Stimulated activated CD8-positive, alpha-beta memory T cell treated with anti-CD3 and anti-CD28 coated beads, Interleukin-4, amount 100 ng/mL, for 24 hours (primary cell): ENCODE data around the gene CRACDL.
"Not testable (repeated sequence)": the region's sequence is repeated elsewhere in the genome, so short reads cannot be mapped to it uniquely, and the experiment has no call there.

Experiments
- DNase-seq: peaks from one replicate; pipeline ENCODE4 v3.0.0-alpha.2; 2020; ENCODE audit warnings: low read depth

CRACDL gene

DNA sequence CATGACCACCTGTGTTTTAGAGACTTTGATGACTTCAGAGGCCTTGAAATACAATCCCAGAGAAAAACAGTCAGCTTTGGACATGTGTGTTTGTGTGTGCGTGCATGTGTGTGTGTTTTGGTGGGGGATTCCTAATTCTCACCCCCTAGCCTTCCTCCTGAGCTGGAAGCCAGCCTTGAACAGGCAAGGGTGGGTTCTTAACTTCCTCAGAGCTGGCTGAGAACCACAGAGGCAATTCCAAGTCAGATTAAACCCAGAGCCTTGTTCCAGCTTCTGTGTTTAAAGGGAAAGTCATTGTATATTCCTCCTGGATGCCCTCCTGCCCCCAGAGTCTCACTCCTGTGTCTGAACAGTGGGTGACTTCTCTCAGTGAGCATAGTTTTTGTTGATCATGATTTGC is 159.9 kb downstream of the CRACDL start:
- no peak for DNase-seq

DNA sequence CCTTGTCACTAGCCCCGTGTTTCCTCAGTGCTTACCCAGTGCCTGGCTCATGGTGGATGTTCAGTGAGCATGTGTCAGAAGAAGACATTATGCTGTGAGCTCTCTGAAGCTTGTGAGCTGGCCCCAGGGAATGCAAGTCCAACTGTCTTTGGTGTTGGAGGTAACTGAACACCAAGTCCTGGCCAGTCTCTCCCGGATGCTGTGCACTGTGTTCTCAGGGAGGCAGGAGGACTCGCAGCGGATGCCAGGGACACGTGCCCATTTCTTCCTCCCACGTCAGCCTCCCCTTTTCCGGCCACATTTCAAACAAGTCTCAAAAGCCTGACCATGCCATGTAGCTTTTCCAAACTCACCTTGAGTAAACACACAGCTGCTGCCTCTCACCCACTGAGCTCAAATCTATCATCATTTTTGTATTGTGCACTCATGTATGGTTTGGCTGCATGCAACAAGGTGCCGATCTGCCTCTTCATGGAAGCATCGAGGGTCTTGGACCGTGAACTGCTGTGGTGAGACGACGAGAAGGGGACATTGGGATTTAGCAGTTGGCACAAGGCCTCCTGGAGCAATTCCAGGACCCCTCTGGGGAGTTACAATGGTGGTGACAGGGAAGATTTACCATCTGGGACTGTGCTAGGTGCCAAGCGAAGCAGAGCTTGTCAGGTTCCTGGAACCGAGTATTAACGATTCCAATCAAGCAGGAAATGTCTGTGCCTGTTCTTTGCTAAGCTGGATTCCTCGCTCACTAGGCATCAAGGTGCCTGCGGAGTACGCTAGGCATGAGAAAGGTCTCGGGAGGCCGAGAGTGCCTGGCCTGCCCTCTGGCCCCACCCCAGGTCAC is 160.7 kb downstream of the CRACDL start:
- DNase-seq = no peak

DNA sequence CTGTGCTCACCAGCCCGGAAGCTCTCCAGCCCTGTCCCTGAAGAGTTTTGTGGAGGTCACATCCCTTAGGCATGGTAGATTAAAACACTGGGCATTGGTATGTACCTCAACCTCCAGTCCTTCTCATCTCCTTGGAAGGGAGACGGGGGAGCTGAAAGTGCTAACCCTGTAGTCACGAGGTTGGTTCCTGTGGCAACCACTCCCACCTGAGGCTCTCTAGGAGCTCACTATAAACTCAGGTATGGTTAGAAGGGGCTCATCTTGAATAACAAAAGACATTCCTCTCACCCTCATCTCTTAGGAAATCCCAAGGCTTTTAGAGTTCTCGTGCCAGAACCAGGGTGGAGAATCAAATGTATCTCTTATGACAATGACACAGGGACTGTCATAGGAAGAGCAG is 162.1 kb downstream of the CRACDL start:
- no peak for DNase-seq

DNA sequence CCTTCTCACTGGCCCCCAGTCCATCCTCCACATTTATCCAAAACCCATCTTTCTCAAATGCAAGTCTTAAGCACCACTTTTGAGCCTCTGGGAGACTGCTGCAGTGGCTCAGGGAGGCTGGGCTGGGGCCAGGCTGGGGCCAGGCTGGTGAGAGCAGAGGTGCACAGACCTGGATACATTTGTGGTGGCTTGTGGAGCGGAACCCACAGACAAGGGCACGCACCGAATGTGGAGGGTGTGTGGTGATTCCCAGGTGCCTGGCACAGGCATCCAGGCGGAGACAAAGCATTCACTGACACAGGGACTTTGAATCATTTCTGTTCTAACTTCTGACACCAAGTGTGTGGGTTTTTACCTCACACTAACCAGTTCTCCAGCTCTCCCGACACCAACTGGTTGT is 162.9 kb downstream of the CRACDL start:
- no peak for DNase-seq

DNA sequence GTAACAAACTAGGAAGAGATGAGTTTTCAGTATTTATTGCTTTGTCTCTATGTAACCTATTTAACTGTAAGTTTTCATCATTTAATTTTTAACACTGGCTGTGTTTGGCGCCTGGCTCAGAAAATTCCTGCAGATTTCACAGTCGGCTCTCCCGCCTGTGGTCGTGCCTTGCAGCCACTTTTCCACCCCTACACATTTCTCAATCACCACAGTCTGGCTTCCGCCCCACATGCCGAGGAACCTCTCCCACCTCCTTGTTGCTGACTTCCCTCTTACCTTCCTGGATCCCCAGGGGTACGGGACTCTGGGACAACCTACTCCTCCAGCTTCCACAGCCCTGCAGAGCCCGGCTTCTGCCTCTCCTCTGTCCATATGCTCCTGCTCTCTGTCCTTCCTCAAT is 163.5 kb downstream of the CRACDL start:
- no peak for DNase-seq

DNA sequence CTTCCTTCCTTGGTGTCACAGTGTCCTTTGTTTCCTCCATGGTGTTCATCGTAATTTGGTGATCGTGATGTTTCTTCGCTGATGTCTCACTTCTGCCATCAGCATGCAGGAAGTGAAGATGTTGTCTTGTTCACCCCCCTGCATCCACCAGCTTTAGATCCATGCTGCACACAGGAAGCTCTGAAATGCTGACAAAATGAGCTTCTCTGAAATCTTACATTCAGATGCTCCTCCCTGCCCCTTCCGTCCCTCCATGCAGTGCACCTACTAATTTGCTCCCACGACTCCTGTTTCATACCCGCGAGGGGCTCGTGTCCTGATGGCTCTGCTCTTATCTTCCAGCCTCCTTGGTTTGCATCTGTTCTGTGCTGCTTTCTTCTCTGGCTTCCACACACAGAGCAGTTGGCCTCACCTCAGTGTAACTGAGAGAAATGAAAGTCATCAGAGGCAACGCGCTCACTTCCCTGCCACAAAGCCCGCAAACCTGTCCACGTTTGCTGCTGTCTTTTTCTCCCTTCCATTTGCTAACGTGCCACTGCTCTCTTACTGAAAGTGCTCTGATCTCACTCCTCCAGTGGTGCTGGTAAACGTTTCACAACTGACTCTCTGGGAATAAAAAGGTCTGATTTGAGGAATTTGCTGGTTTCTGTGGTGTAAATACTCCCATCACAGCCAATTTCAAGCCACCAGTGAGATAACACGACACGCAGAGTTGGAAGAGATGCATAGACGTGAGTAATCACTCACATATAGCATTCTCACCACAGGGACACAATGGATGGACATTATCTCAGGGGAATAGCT is 164.1 kb downstream of the CRACDL start:
- DNase-seq = no peak

DNA sequence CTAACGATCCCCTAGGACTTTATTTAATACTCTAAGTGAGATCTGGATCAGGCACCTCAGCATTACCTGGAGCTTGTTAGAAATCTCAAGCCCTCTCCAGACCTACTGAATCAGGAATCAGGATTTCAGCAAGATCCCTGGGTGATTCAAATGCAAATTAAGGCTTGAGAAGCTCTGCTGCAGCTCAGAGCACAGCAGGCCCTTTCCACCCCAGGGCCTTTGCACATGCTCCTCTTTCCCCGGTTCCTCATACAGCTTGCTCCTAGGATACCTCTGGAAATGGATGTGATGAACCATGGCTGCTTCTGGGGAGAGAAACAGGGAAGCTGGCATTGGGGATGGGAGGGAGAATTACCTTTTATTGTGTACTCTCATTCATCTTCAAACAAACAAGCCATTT is 164.8 kb downstream of the CRACDL start:
- no peak for DNase-seq

DNA sequence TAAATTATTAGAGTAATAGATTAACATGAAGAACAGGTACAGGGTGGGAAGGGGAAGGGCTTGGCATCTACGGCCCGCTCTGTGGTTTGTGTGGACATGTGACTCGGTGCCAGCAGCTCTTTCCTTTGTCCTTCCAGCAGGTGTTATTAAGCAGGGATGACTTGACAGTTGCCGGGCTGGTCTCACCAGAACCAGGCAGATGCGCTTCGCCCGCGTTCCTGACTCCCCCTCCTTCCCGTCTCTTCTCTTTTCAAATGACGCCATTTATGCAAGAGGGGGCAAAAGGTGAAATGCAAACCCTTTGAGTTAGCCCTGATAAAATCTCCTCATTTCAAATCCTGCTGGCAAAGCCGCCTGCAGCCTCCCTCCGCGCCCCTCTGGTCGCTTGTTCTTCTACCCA is 166.2 kb downstream of the CRACDL start:
- DNase-seq = no peak

DNA sequence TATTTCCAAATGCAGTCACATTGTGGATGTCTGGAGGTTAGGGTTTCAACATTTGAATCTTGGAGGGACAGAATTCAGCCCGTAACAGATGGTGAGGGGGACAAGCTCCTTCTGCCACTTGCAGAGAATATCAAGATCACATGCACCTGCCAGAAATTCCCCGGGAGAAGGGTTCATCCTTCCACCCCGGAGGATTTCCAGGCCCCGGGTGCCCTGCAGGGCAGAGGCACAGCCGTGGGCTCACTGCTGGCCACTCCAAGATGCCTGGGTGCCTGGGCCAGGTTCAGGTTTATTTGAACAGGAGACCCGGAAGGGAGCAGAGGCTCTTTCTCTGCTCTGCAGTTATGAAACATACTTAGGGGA is 166.9 kb downstream of the CRACDL start:
- DNase-seq = no peak

DNA sequence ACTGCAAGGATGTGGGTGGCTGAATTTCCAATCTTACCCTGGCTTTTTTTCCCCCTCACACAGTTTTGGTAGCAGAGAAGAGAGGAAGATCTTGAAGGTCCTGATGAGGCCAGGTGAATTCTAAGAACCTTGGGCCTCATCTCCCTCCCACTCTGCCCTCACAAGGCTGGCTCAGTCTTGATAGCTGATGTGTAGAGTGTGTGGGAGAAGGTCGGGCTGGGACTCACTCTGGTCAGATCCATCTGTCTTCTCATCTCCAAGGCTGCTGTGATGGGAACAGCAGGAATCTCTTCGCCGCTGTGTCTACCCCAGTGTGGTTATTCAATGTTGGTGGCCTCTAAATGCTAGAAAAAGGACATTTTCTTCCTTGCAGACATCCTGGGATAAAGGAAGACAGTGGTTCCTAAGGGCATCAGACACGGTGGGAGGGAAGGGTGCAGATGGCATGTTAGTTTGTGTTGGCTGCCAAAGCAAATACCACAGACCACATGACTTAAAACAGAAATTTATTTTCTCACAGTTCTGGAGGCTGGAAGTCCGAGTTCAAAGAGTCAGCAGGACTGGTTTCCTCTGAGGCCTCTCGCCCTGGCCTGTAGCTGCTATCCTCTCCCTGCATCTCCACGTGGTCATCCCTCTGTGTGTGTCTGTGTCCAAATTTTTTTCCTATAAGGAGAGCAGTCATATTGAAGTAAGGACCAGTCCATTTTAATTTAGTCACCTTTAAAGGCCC is 167.5 kb downstream of the CRACDL start:
- no peak for DNase-seq

DNA sequence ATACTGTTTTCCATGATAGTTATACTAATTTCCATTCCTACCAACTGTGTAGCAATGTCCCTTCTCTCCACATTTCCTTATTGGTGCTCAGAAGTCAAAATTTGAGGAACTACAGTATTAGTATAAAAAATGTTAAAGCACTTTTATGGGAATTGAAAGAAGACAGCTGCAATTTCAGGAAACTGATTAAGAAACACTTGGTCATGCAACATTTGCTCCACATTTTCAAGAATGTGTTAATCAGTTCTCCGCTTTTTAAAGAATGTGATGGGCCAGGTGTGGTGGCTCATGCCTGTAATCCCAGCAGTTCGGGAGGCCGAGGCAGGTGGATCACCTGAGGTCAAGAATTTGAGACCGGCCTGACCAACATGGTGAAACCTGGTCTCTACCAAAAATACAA is 171.5 kb downstream of the CRACDL start:
- DNase-seq = no peak

DNA sequence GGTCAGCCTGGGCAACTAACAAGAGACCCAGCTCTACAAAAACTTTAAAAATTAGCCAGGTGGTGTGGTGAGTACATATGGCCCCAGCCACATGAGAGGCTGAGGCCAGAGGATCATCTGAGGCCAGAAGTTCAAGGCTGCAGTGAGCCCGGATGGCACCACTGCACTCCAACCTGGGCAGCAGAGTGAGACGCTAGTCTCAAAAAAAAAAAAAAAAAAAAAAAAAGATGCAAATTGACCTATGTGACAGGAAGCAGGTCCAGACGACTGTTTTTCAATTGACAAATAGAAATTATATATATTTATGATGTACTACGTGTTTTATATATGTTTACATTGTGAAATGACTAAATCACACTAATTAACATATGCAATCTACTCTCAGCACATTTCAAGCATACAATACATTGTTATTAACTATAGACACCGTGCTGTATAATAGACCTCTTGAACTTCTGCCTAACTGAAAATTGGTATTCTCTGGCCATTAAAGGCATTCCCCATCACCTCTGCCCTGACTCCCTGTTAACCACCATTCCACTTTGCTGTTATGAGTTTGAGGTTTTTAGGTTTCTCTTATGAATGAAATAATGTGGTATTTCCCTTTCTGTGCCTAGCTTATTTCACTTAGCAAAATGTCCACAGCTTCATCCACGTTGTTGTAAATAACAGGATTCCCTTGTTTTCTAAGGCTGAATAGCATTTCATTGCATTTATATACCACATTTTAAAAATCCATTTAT is 172.6 kb downstream of the CRACDL start:
- DNase-seq = no peak

DNA sequence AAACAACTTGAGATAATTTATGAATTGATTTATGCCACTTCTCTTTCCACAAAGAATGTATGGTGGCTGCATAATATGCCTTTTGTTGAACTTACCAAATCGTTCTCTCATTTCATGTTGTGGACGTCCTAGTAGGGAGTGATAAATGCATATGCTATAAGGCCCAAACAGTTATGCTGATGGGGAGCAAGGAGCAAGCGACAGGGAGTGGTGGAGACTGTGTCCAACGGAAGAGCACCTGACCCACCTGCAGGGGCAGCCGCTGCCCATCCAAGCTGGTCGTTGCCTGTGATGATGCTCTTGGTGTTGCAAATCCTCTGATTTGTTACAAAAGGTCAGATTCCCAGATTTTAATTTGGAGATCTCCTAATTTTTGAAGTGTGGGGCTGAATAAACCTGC is 174.1 kb downstream of the CRACDL start:
- no peak for DNase-seq

DNA sequence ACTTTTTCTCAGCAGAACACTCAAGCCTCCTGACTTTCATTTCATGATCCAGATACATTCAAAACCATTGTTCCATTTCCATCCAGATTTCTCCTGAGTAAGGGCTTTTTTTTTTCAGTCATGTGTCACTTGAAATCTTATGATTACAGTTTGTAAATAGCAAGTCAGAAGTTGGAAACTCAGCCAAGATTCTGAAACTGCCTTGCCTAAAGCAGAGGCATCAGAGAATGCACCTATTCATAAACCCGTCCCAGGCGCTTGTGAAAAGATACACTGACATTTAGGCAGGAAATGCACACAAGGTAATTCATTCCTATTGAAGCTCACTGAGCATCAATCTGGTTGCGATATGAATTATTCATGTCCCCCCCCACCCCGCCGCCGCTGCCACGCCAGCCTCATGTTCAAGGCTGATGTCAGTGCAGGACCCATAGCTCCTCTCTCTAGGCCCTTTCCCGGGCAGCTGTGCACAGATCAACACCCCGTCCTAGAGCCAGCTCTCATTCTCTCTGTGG is 174.7 kb downstream of the CRACDL start:
- peak; percentile 49 for DNase-seq

DNA sequence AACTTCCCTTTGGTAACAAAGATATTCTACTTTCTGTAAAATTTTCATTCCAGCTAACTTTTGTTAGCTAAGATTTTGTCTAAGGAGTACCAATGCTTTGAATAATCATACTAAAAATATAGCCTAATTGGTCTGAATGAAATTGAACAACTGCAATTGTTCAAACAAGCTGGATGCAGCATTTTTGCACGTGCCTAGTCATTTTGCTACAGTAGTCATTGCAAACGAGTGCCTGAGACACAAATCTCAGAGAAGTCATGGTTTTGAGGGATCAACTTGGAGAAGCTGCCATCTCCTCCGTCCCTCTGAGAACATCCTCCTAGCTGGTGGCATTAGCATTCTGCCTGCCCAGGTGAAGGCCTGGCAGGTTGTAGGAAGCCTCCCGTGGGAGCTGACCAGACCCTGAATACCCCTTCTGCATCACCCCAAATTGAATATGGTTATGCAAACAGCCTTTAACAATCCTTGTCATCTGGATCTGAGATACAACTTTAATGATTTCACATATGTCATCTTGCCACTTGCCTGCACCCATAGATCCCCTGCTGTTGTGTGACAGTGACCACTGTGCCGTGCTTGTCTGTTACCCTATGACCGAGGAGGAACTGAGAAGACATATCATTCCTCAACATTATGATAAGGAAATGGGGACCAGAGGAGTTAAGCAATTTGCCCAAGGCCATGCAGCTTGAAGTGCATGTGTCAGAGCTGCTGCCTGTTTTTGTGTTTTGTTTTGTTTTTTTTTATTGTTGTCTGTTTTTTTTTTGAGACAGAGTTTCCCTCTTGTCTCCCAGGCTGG is 176.0 kb downstream of the CRACDL start:
- no peak for DNase-seq

DNA sequence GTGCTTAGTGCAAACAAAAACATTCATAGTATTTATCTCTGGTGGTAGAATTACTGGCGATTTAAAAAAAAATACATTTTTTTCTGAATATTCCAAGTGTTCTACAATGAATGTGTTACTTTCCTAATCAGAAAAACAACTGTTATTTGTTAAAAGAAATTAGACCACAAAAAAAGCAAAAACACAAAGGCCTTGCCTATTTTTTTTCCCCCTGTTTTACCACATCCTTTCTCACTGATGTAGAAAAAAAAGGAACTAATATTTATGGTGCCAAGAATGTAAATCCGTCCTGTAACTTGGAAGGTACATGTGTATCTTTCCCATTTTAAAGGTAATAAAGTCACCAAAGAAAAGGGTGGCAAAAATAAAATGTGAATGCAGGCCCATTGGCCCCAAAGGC is 176.7 kb downstream of the CRACDL start:
- DNase-seq = no peak

DNA sequence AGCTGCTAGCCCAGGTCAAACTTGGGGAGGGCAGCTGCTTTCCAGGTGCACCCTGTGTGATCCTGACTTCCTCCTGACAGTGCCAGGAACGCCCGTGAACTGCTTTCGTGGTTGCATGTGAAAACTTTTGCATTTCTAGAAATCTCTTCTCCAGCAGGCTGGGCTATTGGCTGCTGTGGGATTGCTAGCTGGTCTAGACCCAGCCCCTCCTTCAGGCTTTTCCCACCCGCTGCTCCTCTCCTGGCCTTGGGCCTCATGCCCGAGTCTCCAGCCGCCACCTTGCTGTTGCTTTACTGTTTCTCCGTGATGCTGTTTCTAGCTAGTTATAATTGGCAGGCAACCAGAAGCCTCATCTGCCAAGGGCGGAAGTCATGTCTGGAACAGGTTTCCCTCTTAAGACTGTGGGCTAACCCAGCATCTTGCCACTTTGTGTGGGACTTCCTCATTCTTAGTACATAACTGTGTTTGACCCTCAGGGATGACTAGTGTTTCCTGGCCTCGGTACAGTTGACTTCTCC is 178.1 kb downstream of the CRACDL start:
- no peak for DNase-seq

DNA sequence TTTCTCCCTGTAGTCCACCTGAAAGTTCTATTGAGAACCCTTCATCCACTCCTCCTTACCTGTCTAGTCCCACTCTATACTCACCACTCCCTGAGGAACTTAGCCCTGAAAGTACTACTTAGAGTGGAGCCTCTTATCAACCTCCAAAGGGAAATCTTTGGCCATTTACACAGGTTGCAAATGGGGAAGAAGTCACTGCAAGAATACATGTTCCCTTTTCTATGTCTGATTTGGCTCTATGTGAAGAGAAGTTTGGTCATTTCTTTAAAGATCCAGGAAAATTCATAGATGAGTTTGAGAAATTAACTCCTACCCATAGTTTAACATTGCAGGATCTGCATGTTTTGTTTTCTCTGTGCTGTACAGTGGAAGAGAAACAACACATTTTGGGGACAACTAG is 182.2 kb downstream of the CRACDL start:
- no peak for DNase-seq

DNA sequence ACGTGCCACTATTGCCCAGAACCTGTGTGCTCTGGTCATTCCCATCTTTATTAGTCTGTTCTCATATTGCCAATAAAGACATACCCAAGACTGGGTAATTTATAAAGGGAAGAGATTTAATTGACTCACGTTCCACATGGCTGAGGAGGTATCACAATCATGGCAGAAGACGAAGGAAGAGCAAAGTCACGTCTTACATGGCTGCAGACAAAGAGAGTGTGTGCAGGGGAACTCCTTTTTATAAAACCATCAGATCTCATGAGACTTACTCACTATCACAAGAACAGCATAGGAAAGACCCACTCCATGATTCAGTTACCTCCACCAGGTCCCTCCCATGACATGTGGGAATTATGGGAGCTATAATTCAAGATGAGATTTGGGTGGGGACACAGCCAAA is 183.3 kb downstream of the CRACDL start:
- not testable (repeated sequence) for DNase-seq

DNA sequence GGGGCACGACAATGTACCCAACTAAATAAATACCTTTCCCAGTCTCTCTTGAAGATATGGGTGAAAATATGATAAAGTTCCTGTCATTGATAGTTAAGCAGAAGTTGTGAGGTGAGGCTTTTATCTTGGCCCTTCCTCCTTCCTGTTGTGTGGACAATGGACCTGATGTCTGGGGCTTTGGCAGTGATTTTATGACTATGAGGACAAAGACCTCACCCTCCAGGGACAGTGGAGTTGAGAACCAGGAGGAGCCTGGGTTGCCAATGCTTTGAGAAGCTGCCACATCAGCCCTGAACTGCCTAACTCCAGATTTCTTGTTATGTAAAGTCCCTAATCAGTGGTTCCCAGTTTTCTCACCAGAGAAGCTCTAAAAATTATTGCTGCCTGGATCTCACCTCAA is 184.3 kb downstream of the CRACDL start:
- DNase-seq = no peak
